SK-N-SH (cell line): ENCODE measurements around the gene POLR3H.

ENCODE experiments used
- CTCF ChIP-seq: fragments of 200-600 bp; sonication (generic); IDR thresholded peaks from 2 replicates; pipeline ENCODE4 v1.6.1; 2017; ENCODE audit warnings: antibody characterized with exemption, mild to moderate bottlenecking, moderate library complexity
- EP300 ChIP-seq, 2 experiments: IDR thresholded peaks; 2 replicates each; pipeline versions ENCODE4 v1.4.0 to v1.6.1; 2012; ENCODE audit warnings: borderline replicate concordance in 1 of 2, low read depth in 1 of 2, low read length in 1 of 2
- RCOR1 ChIP-seq: fragments of 150-350 bp; IDR thresholded peaks from 2 replicates; pipeline ENCODE4 v1.6.1; 2017; ENCODE audit warnings: antibody characterized with exemption, low read length
- TEAD4 ChIP-seq: IDR thresholded peaks from 2 replicates; pipeline ENCODE4 v1.4.0; 2012; ENCODE audit warnings: mild to moderate bottlenecking, borderline replicate concordance; ENCODE audit not compliant: insufficient read depth

GRCh38 chr22:41568811-41569210 lies 24.5 kb upstream of the POLR3H start:
- TF ChIP-seq RCOR1 (no peak), EP300 (IDR thresholded peaks at IDR 0.05; ENCODE audit: borderline replicate concordance in 1 of 2, low read depth in 1 of 2, low read length in 1 of 2) (no peak), TEAD4 (no peak), CTCF (no peak)
